OCI-M2 (cell line): Measurements from ENCODE around the gene TENM4.

Experiments used
- DNase-seq: peaks from one replicate; lab custom pipeline; 2025; ENCODE audit not compliant: unreplicated experiment; lab: John Stamatoyannopoulos, UW

TENM4 gene

GRCh38 chr11:78949976-78950690 lies 490.7 kb downstream of the TENM4 start:
- no peak for DNase-seq

GRCh38 chr11:78946945-78947902 lies 493.6 kb downstream of the TENM4 start:
- DNase-seq = no peak

- DNase-seq = no peak
Measured at GRCh38 chr11:78943841-78944240, 497.0 kb downstream of the TENM4 start.

GRCh38 chr11:78943154-78943553 lies 497.7 kb downstream of the TENM4 start:
- DNase-seq = no peak

GRCh38 chr11:78941226-78941851 lies 499.5 kb downstream of the TENM4 start:
- no peak for DNase-seq

GRCh38 chr11:78940500-78941225 lies 500.2 kb downstream of the TENM4 start:
- DNase-seq = no peak

- no peak for DNase-seq
Measured at GRCh38 chr11:78938971-78939370, 501.9 kb downstream of the TENM4 start.

GRCh38 chr11:78938036-78938435 lies 502.8 kb downstream of the TENM4 start:
- no peak for DNase-seq

GRCh38 chr11:78935398-78936068 lies 505.3 kb downstream of the TENM4 start:
- no peak for DNase-seq

- DNase-seq = no peak
Measured at GRCh38 chr11:78933350-78933749, 507.5 kb downstream of the TENM4 start.

GRCh38 chr11:78932757-78933156 lies 508.1 kb downstream of the TENM4 start:
- no peak for DNase-seq

- DNase-seq = no peak
Measured at GRCh38 chr11:78931891-78932290, 508.9 kb downstream of the TENM4 start.

- no peak for DNase-seq
Measured at GRCh38 chr11:78930810-78931523, 509.9 kb downstream of the TENM4 start.

- no peak for DNase-seq
Measured at GRCh38 chr11:78929906-78930220, 511.0 kb downstream of the TENM4 start.

- DNase-seq = no peak
Measured at GRCh38 chr11:78929207-78929905, 511.5 kb downstream of the TENM4 start.

- DNase-seq = no peak
Measured at GRCh38 chr11:78927511-78927910, 513.3 kb downstream of the TENM4 start.

- no peak for DNase-seq
Measured at GRCh38 chr11:78926633-78927338, 514.0 kb downstream of the TENM4 start.

- DNase-seq = no peak
Measured at GRCh38 chr11:78925387-78925786, 515.4 kb downstream of the TENM4 start.
